HG03108 (cell line): ENCODE measurements around the gene ZNF341.
"Not testable (repeated sequence)": the region's sequence is repeated elsewhere in the genome, so short reads cannot be mapped to it uniquely, and the experiment has no call there.

Experiments used
- ATAC-seq: cut with Tn5 transposase; IDR thresholded peaks from one replicate; pipeline ENCODE4 v1.9.1; 2021; ENCODE audit warnings: moderate library complexity; ENCODE audit not compliant: unreplicated experiment

ZNF341 gene

DNA sequence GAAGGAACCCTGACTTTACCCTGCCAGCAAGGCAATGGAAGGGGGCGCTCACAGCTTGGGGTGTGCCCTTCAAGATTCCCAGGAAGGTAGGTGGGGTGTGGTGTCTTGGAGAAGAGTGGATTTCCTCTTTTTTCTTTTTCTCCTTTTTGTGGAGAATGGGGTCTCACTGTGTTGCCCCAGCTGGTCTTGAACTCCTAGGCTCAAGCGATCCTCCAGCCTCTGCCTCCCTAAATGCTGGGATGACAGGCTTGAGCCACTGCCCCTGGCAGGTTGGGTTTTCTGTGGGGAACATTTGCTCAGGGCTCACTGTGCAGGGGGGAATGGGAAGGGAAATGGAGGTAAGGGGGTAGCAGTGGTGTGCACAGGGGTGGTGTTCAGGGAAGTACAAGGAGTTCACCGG is 4.0 kb upstream of the ZNF341 start:
- no peak for ATAC-seq

GRCh38 chr20:33728463-33728862 is 3.3 kb upstream of the ZNF341 start:
- ATAC-seq: no peak

- no peak for ATAC-seq
These were observed 2.7 kb upstream of the ZNF341 start for GRCh38 chr20:33729101-33729500.

- no peak for ATAC-seq
These were observed 677 bp upstream of the ZNF341 start for GRCh38 chr20:33730946-33731692.

GRCh38 chr20:33732166-33732970 is 572 bp downstream of the ZNF341 start:
- peak; percentile 45 for ATAC-seq

DNA sequence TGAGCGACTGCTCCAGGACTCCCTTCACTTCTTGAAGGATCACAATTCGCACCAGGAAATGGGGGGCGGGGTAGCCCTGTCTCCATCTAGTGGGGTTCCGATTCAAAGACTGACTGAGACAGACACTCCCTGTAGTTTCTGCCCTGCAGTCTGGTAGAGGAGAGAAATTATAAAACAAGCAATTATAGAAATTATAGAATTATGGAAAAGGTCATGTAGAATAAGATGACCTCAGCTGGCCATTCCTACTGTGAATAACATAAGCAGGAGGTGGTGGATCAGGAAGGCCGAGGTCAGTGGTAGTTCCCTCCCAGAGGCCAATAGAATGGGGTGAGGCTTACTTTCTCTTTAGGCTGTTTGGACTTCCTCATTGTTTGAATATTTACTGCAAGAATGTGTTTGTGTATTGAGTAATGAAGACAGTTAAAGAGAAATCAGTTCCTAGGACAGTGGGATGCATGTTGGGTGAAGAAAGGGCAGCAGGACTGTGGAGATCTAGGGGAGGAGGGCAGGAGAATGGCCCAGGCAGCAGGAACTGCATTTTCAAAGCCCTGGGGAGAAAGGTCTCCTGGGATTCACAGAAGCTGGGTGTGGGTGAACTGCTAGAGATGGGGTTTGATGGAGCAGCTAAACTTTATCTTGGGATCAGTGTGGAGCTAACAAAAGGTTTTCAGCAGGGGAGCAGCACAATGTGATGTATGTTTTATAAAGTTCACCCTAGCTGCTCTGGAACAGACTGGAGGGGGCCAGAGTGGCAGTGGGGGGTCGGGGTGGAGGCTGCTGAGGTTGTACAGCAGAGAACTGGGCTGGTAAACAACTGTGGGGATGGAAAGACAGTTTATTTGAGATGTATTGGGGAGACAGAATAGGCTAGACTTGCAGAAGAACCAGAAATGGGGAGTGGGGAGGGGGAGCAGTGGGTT is 2.1 kb downstream of the ZNF341 start:
- ATAC-seq: no peak

DNA sequence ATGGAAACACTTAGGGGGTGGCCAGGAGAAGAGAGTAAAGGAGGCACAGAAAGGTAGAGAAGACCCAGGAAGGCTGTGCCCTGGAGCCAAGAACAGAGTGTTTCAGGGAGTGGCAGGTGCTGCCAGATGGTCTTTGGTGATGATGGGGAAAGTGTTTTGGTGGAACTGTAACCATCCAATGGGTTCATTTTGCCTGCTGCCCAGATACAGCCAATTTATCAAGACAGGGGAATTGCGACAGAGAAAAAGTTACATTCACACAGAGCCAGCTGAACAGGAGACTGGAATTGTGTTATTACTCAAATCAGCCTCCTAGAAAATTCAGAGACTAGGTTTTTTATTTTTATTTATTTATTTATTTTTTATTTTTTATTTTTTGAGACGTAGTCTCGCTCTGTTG is 5.2 kb downstream of the ZNF341 start:
- no peak for ATAC-seq

- no peak for ATAC-seq
These were observed 7.7 kb downstream of the ZNF341 start for GRCh38 chr20:33739493-33739892.

DNA sequence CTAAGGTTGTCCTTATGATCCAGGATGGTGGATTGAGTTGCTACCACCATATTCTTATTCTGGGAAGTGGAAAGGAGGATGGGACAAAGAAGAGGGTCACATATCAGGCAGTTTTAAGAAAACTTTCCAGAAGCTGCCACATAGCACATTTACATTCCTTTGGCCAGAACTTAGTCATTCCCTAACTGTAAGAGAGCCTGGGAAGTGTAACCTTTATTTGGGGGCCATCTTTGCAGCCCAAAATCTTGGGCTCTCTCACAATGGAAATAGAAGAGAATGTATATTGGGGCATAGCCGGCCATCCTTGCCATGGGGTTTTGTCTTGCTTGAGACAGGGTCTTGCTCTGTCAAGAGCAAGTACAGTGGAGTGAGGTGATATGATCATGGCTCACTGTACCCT is 8.4 kb downstream of the ZNF341 start:
- ATAC-seq: no peak

GRCh38 chr20:33744181-33744580 is 12.4 kb downstream of the ZNF341 start:
- no peak for ATAC-seq

- ATAC-seq: no peak
These were observed 13.1 kb downstream of the ZNF341 start for GRCh38 chr20:33744773-33745385.

GRCh38 chr20:33746325-33746998 is 14.7 kb downstream of the ZNF341 start:
- no peak for ATAC-seq

- ATAC-seq: no peak
These were observed 20.0 kb downstream of the ZNF341 start for GRCh38 chr20:33751775-33752174.

DNA sequence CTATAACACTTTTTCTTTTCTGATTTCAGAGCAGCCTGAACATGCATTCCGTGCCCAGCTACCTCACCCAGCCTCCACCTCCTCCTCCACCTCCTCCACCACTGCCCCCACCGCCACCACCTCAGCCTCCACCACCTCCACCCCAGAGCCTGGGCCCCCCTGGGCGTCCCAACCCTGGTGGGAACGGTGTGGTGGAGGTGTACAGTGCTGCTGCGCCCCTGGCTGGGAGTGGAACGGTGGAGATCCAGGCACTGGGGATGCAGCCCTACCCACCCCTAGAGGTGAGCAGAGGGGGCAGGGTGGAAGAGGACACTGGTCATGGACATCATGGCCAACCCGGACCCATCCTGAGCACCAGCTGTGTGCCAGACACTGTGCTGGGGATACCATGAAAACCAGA is 21.3 kb downstream of the ZNF341 start:
- no peak for ATAC-seq

DNA sequence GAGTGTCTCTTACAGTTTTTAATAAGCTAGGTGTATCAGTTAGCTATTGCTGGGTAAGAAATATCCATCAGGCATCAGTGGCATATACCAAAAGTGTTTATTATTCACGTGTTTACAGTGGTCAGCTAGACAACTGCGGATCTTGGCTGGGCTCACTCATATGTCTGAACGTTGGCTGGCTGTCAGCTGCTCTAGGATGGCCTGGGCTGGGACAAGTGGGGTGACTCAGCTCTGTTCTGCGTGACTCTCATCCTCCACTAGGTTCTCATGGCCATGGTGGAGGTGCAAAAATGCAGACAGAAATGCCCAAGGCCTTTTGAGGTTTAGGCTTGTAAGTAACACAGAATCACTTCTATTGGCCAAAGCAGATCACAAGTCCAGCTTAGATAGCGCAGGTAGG is 22.0 kb downstream of the ZNF341 start:
- no peak for ATAC-seq

- ATAC-seq: not testable (repeated sequence)
These were observed 24.2 kb downstream of the ZNF341 start for GRCh38 chr20:33755936-33756490.

DNA sequence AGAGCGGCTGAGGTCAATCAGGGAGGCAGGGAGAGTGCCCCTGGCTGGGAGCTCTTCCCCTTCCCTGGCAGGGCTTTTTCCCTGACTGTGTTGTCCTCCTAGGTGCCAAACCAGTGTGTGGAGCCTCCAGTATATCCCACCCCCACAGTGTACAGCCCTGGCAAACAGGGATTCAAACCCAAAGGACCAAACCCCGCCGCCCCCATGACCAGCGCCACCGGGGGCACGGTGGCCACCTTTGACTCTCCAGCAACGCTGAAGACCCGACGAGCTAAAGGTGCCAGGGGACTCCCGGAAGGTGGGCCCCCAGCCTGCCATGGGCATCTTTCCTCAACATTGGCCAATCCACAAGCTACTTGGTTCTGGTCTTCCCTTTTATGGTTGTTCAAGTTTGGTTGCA is 25.2 kb downstream of the ZNF341 start:
- no peak for ATAC-seq

DNA sequence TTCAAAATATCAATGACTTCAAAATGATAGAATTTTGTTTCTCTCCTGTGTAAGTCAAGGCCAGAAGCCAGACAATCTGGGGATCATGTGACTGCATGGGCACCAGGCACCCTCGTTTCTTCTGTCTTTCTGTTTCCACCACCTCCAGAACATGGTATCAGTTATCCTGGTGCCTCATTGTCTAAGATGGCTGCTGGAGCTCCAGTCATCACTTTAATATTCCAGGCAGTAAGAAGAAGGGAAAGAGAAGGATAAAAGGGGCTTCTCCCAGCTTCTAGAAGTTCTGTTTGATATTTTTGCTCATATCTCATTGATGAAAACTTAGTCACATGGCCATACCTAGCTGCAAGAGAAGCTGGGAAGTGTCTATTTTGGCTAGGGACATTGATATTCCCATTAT is 25.7 kb downstream of the ZNF341 start:
- ATAC-seq: no peak

GRCh38 chr20:33761698-33762250 is 30.0 kb downstream of the ZNF341 start:
- ATAC-seq: no peak

DNA sequence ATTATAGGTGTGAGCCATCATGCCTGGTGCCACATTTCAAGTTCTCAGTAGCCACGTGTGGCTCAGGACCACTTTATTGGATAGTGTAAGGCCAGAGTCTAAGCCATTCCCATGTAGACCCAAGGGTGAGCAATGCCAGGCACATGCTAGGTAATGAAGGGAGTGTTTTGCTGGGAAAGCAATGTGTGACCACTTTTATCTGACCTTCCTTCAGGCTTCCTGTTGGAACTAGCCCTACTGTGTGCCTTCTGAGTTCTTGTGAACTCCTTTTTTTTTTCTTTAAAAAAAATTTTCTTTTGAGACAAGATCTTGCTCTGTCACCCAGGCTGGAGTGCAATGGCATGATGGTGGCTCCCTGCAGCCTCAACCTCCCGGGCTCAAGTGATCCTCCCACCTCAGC is 33.3 kb downstream of the ZNF341 start:
- ATAC-seq: no peak
